Retina (tissue), 1 donor: ENCODE data around the gene SMIM33.
"Not testable (repeated sequence)": the region's sequence is repeated elsewhere in the genome, so short reads cannot be mapped to it uniquely, and the experiment has no call there.

Experiments
- DNase-seq: peaks from one replicate; pipeline ENCODE4 v3.0.0-alpha.2; 2016

The SMIM33 gene

DNA sequence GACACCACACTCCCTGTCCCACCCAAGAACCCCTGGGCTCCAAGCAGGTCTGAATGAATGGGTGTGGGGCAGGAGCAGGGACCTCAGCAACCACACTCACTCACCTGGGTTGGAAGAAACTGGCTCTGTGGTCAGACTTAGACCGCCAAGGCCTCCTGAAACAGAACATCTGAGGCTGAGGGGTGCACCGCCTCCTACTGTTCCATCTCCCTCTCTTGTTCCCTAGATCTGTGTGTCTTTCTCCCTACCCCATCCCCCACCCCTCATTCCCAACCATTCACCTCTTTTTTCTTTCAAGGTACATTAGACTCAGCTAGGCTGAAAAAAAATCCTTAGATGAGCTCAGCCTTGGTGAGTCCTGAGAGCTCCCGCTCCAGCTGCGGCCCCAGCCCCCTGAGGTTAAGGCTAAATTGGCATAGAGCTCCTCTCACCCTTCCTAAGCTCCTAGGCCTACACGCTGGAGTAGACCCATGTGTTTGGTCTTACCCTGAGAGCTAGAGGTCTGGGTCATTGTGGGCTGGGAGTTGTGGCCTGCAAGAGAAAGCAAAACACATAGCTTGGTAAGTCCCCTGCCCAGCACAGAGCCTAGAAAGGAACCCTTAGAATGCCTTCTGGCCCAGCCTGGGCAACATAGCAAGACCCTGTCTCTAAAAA, 13.0 kb upstream of the SMIM33 start:
- no peak for DNase-seq

- DNase-seq: no peak
These were observed 12.0 kb upstream of the SMIM33 start for GRCh38 chr5:139458580-139459407.

- DNase-seq: no peak
These were observed 11.3 kb upstream of the SMIM33 start for GRCh38 chr5:139459451-139459934.

GRCh38 chr5:139460455-139460854, 10.3 kb upstream of the SMIM33 start:
- no peak for DNase-seq

DNA sequence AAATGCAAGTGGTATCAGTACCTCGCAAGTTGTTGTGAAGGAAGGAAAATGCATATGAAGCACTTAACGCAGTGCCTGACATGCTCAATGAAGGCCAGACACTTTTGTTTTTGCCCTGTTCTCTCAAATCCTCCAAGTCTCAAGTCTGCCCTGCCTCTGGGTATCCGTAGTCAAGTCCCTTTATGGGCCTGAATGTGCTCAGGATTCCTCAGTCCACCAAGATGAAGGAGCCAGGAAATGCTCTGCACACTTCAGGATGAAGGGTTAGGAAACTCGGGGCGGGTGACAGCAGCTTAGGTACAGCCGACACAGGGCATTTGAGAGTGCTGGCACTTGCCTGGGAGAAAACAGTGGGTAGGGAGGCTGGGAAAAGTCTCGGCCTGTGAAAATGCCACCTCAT, 9.6 kb upstream of the SMIM33 start:
- DNase-seq: no peak

DNA sequence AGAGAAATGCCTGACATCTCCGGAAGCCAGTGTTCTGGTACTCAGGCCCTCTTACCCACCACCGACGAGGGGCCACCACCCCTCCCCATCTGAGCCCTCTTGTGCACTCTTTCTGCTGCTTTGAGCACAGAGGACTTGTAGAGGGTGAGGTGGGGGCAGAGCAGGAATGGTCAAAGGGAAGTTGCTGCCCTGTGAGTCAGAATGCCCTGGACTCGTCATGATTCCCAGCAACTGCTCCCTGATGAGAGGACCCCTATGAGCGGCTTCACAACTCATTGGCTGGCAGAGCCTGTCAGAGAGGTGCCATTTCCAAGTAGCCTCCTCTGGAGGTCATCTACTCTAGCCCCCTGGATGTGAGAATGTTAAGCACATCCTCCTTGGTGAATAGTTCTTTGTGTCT, 9.1 kb upstream of the SMIM33 start:
- no peak for DNase-seq

GRCh38 chr5:139462586-139463276, 8.1 kb upstream of the SMIM33 start, which contains the start of gene ECSCR:
ECSCR (minus strand) TSS chr5:139462743; CDS start chr5:139462670, 73 bp downstream.
- DNase-seq: no peak

- no peak for DNase-seq
These were observed 2.3 kb upstream of the SMIM33 start for GRCh38 chr5:139468421-139468931.

DNA sequence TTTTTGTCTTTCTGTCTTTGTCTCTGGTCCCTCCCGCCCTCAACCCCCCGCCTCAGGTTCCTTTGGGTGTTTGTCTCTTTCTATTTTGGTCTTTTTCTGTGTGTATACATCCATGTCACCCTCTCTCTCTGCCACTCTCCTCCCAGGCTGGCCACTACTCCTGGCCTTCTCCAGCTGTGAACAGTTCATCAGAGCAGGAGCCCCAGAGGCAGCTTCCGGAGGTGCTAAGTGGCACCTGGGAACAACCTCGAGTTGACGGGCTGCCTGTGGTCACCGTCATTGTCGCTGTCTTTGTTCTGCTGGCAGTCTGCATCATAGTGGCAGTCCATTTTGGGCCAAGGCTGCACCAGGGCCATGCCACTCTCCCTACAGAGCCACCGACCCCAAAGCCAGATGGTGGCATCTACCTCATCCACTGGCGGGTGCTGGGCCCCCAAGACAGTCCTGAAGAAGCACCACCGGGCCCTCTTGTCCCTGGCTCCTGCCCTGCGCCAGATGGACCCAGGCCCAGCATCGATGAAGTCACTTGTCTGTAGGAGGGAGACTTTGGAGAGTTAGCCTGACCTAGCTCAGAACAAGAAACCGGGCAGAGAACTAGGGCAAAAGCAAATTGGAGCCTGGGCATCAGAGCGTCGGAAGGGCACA, 1.7 kb downstream of the SMIM33 start:
- peak; percentile 10 for DNase-seq

GRCh38 chr5:139473105-139473504, 2.3 kb downstream of the SMIM33 start:
- DNase-seq: peak; percentile 52

- DNase-seq: no peak
These were observed 2.8 kb downstream of the SMIM33 start for GRCh38 chr5:139473565-139473964.

DNA sequence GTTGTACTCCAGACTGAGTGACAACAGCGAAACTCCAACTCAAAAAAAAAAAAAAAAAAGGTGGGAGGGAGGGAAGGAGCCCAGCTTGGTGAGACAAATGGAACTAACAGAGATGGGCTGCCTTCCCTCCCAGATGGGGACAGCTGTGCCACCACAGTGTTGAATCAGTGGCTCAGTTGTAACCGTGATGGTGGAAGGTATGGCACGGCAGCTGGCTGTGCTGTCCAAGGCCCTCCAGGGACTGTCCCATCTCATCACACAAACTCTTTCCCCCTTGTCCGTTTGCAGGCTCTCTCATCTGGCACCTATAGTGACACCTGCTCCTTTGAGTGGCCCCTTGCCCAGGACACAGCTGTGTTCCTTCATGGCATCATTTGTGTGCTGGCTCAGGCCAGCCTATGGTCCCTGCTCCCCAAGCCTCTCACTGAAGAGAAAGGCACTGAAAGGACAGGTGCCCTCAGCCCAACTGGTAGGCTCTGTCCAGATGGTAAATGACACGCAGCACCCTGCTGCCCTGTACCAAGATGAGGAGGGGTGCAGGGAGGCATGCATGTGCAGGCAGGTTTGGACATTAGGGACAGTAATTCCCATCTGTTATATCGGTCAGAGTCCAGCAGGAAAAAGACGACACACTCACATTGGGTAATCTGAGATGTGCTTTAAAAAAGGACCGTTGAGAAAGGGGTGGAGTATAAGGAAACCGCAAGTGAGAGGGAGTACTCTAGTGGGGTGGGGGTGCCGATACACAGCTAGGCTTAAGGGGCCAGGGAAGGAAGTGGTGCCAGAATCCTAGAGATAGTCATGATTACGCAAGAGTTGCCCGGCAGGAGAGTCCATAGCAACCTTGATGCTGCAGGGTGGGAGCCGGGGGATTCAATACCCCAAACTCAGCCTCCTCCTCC, 4.3 kb downstream of the SMIM33 start:
- DNase-seq: peak; percentile 17

- no peak for DNase-seq
These were observed 5.2 kb downstream of the SMIM33 start for GRCh38 chr5:139475865-139476617.

- DNase-seq: not testable (repeated sequence)
These were observed 8.0 kb downstream of the SMIM33 start for GRCh38 chr5:139478657-139479423.

DNA sequence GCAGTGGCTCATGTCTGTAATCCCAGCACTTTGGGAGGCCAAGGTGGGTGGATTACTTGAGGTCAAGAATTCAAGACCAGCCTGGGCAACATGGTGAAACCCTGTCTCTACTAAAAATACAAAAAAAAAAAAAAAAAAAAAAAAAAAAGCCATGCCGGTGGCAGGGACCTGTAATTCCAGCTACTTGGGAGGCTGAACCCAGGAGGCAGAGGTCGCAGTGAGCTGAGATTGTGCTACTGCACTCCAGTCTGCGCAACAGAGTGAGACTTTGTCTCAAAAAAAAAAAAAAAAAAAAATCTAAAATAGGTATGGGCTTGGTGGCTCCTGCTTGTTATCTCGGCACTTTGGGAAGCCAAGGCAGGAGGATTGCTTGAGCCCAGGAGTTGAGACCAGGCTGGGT, 8.9 kb downstream of the SMIM33 start:
- DNase-seq: not testable (repeated sequence)

GRCh38 chr5:139481122-139481533, 10.3 kb downstream of the SMIM33 start:
- DNase-seq: no peak

DNA sequence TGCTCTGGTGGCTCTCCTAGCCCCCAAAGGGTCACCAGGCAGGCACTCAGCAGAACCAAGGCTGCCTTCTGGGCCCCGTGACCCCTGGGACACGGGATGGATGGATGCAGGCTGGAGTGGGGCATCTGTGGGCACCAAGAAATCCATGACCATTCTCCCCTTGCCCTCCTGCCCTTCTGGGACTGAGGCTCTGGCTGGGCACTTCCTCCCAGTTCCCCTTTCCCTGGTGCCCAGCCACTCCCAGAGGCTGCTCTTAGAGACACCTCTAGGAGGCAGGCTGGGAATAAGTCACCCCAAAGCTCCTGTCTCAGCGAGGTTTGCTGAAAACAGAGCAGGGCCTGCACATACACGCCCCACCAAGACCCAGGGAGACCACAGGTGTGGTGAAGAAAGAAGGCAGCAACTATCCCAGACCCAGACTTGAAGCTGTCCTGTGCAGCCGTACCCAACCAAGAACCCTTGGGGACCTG, 10.8 kb downstream of the SMIM33 start:
- DNase-seq: no peak

DNA sequence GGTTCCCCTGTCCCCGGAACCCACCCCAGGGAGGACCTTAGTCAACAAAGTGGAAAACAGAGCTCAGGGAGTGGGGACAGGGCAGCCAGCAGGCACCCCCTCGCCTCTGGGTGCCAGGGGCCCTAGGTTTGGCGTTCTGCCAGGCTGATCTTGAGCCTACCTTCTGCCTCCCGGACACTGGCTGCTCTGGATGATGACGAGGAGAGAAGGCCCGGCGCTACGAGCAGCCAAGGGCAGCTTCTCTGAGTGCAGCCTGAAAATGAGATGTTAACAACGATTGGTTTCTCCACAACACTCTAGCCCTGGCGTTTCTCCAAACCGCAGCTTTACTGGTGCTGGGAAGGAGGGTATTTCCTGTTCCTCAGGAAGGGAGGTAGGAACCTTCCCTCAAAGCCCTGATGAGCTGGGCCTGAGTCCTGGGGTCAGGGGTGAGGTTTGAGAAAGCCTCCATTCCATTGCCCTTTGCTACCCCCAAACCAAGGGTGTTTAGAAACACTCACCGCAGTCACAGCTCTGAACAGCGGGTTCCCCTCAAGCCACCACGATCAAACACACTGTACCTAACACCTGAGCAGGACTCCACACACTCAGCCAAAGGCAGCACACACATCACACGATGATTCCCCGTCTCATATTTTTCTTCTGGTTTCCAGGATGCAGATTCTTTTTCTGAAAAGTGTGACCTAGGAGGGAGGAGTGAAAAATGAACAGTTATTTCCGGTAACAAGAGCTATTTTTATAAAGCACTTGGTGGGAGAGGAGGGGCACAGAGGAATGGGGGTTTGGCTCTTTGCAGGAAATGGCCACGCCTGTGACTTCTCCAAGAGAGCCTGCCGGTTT, 11.5 kb downstream of the SMIM33 start, which contains the start of gene STING1:
STING1 (minus strand) TSS at position 709 of the 840 bp plus-strand sequence. CDS start 1,054 bp downstream, outside the sequence.
- no peak for DNase-seq

- not testable (repeated sequence) for DNase-seq
These were observed 12.0 kb downstream of the SMIM33 start for GRCh38 chr5:139482890-139483208.
